Natural killer cell (primary cell): ENCODE results near the gene PEX12. TPM values are rescaled to one million over a fixed set of nuclear protein-coding genes. Genes with fewer than 3 reads are reported as not detected.

Experiments
- ATAC-seq, 3 donors: fragments of 150-1000 bp in 2 of 3; fragments of 200-7000 bp in 1 of 3; cut with Tn5 transposase; 1 replicate in 1 of 3; 2 replicates in 2 of 3; pipeline ENCODE4 v1.10.0; 2021; ENCODE audit warnings: mild to moderate bottlenecking in 2 of 3, moderate library complexity in 2 of 3
- DNase-seq, 2 donors: peaks; one replicate each; pipeline versions ENCODE4 v3.0.0 to v3.0.0-alpha.2; 2013 to 2021; ENCODE audit warnings: mixed read lengths in 1 of 2
- H3K27ac ChIP-seq: one replicate; pipeline ENCODE4 v1.5.1; 2013; ENCODE audit warnings: mild to moderate bottlenecking, low read length
- H3K27me3 ChIP-seq: one replicate; pipeline ENCODE4 v1.6.1; 2013; ENCODE audit warnings: low read length; ENCODE audit not compliant: control insufficient read depth, insufficient read depth
- H3K36me3 ChIP-seq: one replicate; pipeline ENCODE4 v1.6.1; 2013; ENCODE audit warnings: low read length; ENCODE audit not compliant: control insufficient read depth, insufficient read depth
- H3K4me1 ChIP-seq: one replicate; pipeline ENCODE4 v1.6.1; 2013; ENCODE audit warnings: low read length; ENCODE audit not compliant: control insufficient read depth, insufficient read depth
- H3K4me3 ChIP-seq: one replicate; pipeline ENCODE4 v1.5.1; 2013; ENCODE audit warnings: low read length
- H3K9me3 ChIP-seq: one replicate; pipeline ENCODE4 v1.6.1; 2013; ENCODE audit warnings: low read length; ENCODE audit not compliant: control insufficient read depth, insufficient read depth
- H3K27ac Mint-ChIP-seq, 2 donors: one replicate each; pipeline ENCODE4 v1.8.0; 2022; ENCODE audit warnings: mild to moderate bottlenecking in 2 of 2, mixed read lengths in 2 of 2, moderate library complexity in 1 of 2
- H3K27me3 Mint-ChIP-seq, 2 donors: one replicate each; pipeline ENCODE4 v1.8.0; 2022; ENCODE audit warnings: low read depth in 2 of 2, mixed read lengths in 2 of 2
- H3K36me3 Mint-ChIP-seq: one replicate; pipeline ENCODE4 v1.8.0; 2022; ENCODE audit warnings: mixed read lengths
- H3K4me1 Mint-ChIP-seq, 2 donors: one replicate each; pipeline ENCODE4 v1.8.0; 2022; ENCODE audit warnings: mixed read lengths in 2 of 2
- H3K4me3 Mint-ChIP-seq: one replicate; pipeline ENCODE4 v1.8.0; 2022; ENCODE audit warnings: mild to moderate bottlenecking, moderate library complexity, mixed read lengths
- H3K9me3 Mint-ChIP-seq, 2 donors: one replicate each; pipeline ENCODE4 v1.8.0; 2022; ENCODE audit warnings: mixed read lengths in 2 of 2
- WGBS: methylation state at CpG from one replicate; pipeline ENCODE4 v1.1.7; 2013; ENCODE audit warnings: missing lambda C conversion rate; ENCODE audit not compliant: insufficient coverage; 5-methylcytosine and 5-hydroxymethylcytosine counted together
- intact Hi-C: fragments of 100-400 bp; cut with micrococcal nuclease; formaldehyde crosslinking; loops from one replicate; pipeline ENCODE4 v1.14.2; 2022
- total RNA-seq, 4 donors: library from RNA; stranded (reverse); fragments of 120-200 nt in 1 of 4; gene quantifications; one replicate each; pipeline versions ENCODE4 v1.2.3 to v1.2.4, GENCODE V29; 2013 to 2022
- TF ChIP-seq, protein P1 (sequence below): fragments of 200-600 bp; IDR thresholded peaks from one replicate; pipeline ENCODE4 v1.8.0; 2022; ENCODE audit warnings: antibody characterized with exemption

The PEX12 gene
- total RNA-seq: 1 to 10 TPM; 2.5 to 3.0 (median 2.9) TPM
- 5.4 TPM for total RNA-seq (2013)

GRCh38 chr17:35578197-35578928 lies at the start of gene PEX12:
PEX12 (minus strand) TSS chr17:35578571; CDS start chr17:35578021, 550 bp downstream.
- ATAC-seq (peak; percentile 91 to 98 (median 96)), DNase-seq (peak; percentile 76 to 96)
- Mint-ChIP-seq H3K4me1 (peaks cover 19 to 20% of the 10 kb centered on the region in 2 donors), H3K4me3 (peak within 1 kb of the TSS; percentile 96), H3K27ac (peak within 1 kb of the TSS; percentile 99), H3K27me3 (no peaks in the 10 kb centered on the region), H3K9me3 (no peaks in the 10 kb centered on the region), H3K36me3 (no peaks in the 10 kb centered on the region)
- H3K27me3 ChIP-seq: no peaks in the 10 kb centered on the region
- peak within 1 kb of the TSS; percentile 85 for H3K4me3 ChIP-seq
- peaks cover 15% of the 10 kb centered on the region for H3K36me3 ChIP-seq
- under 1% methylated on average over 45 of the region's 45 CpGs for WGBS
- H3K27ac ChIP-seq: peak within 1 kb of the TSS; percentile 92
- TF ChIP-seq, protein P1, sequence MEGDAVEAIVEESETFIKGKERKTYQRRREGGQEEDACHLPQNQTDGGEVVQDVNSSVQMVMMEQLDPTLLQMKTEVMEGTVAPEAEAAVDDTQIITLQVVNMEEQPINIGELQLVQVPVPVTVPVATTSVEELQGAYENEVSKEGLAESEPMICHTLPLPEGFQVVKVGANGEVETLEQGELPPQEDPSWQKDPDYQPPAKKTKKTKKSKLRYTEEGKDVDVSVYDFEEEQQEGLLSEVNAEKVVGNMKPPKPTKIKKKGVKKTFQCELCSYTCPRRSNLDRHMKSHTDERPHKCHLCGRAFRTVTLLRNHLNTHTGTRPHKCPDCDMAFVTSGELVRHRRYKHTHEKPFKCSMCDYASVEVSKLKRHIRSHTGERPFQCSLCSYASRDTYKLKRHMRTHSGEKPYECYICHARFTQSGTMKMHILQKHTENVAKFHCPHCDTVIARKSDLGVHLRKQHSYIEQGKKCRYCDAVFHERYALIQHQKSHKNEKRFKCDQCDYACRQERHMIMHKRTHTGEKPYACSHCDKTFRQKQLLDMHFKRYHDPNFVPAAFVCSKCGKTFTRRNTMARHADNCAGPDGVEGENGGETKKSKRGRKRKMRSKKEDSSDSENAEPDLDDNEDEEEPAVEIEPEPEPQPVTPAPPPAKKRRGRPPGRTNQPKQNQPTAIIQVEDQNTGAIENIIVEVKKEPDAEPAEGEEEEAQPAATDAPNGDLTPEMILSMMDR: no peak
- H3K9me3 ChIP-seq: no peaks in the 10 kb centered on the region
- peaks cover 13% of the 10 kb centered on the region for H3K4me1 ChIP-seq
- intact Hi-C loops: loop anchor here (1.0 to 5.0 kb wide), 3 partner anchors 9 to 266 kb away; partner anchors contain the start of gene AP2B1

DNA sequence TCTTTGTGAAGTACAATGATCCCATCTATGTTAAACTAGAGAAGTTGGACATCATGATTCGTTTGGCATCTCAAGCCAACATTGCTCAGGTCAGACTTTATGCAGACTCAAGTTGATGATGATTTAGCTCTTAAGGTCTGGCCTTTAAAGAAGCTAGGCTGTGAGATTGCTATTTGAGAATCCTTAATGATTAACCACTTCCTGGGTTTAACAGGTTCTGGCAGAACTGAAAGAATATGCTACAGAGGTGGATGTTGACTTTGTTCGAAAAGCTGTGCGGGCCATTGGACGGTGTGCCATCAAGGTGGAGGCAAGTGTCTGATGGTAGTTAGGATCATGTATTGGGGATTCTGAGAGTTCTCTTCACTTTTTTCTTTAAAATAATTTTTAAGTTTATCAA lies 49.0 kb upstream of the PEX12 start:
- DNase-seq (no peak), ATAC-seq (no peak)
- Histone ChIP-seq H3K4me3 (no peak overlapping the region), H3K27ac (no peak overlapping the region), H3K36me3 (peaks cover 70% of the 10 kb centered on the region), H3K27me3 (no peaks in the 10 kb centered on the region), H3K4me1 (no peaks in the 10 kb centered on the region), H3K9me3 (no peaks in the 10 kb centered on the region)
- TF ChIP-seq, protein P1: no peak
- Mint-ChIP-seq H3K9me3 (no peaks in the 10 kb centered on the region), H3K36me3 (peaks cover 23% of the 10 kb centered on the region), H3K4me3 (no peak overlapping the region), H3K4me1 (no peaks in the 10 kb centered on the region), H3K27ac (peak overlapping the region in 1 of 2 donors; percentile 17), H3K27me3 (no peaks in the 10 kb centered on the region)
- intact Hi-C loops: no loop called here
- 98% methylated on average over 4 of the region's 4 CpGs for WGBS

- H3K27ac Mint-ChIP-seq: no peak overlapping the region
- H3K36me3 ChIP-seq: peaks cover 34% of the 10 kb centered on the region
Observed at GRCh38 chr17:35621768-35622167, 43.4 kb upstream of the PEX12 start.

More at GRCh38 chr17:35621768-35622167, 43.4 kb upstream of the PEX12 start:
- intact Hi-C loops: no loop called here
- H3K36me3 Mint-ChIP-seq: peaks cover 21% of the 10 kb centered on the region
- WGBS: no CpG with 5 or more reads among the region's 1 CpG
- H3K9me3 Mint-ChIP-seq: no peaks in the 10 kb centered on the region
- ATAC-seq (no peak), DNase-seq (no peak)
- H3K4me1 Mint-ChIP-seq: no peaks in the 10 kb centered on the region
- no peaks in the 10 kb centered on the region for H3K4me1 ChIP-seq
- H3K4me3 Mint-ChIP-seq: no peak overlapping the region
- TF ChIP-seq, protein P1: no peak
- H3K27me3 ChIP-seq: no peaks in the 10 kb centered on the region
- no peaks in the 10 kb centered on the region for H3K9me3 ChIP-seq
- no peak overlapping the region for H3K4me3 ChIP-seq
- H3K27ac ChIP-seq: no peak overlapping the region
- no peaks in the 10 kb centered on the region for H3K27me3 Mint-ChIP-seq
